Lower leg skin (tissue), 3 donors: ENCODE results near the gene FTO.

Source experiments
- CTCF ChIP-seq, 3 donors: fragments of 450-650 bp; IDR thresholded peaks; one replicate each; pipeline ENCODE4 v1.5.1; 2016; ENCODE audit warnings: antibody characterized with exemption in 3 of 3, mild to moderate bottlenecking in 3 of 3, moderate library complexity in 2 of 3
- POLR2A ChIP-seq, 2 donors: fragments of 450-650 bp; IDR thresholded peaks; one replicate each; pipeline ENCODE4 v1.6.1; 2016 to 2017; ENCODE audit warnings: antibody characterized with exemption in 2 of 2, mild to moderate bottlenecking in 1 of 2, moderate library complexity in 1 of 2

- TF ChIP-seq POLR2A (IDR thresholded peaks at IDR 0.05) (no peak), CTCF (IDR thresholded peaks at IDR 0.05) (no peak)
Observed at GRCh38 chr16:53755026-53755910, 51.3 kb downstream of the FTO start.
